NCI-H146 (cell line): ENCODE measurements around the gene CTSK.
"Not testable (repeated sequence)": the region's sequence is repeated elsewhere in the genome, so short reads cannot be mapped to it uniquely, and the experiment has no call there.

Source experiments
- DNase-seq: peaks from one replicate; lab custom pipeline; 2025; lab: John Stamatoyannopoulos, UW

Gene CTSK

GRCh38 chr1:150805899-150806298 is 2.2 kb downstream of the CTSK start:
- no peak for DNase-seq

GRCh38 chr1:150804671-150805070 is 3.4 kb downstream of the CTSK start:
- DNase-seq = no peak

- DNase-seq = peak; percentile 20
Measured at GRCh38 chr1:150799089-150799488, 9.0 kb downstream of the CTSK start.

- peak; percentile 99 for DNase-seq
Measured at GRCh38 chr1:150798525-150798924, 9.5 kb downstream of the CTSK start.

GRCh38 chr1:150796374-150796773 is 11.7 kb downstream of the CTSK start:
- DNase-seq = no peak

GRCh38 chr1:150793778-150794177 is 14.3 kb downstream of the CTSK start:
- DNase-seq = not testable (repeated sequence)

- no peak for DNase-seq
Measured at GRCh38 chr1:150793221-150793620, 14.8 kb downstream of the CTSK start.

GRCh38 chr1:150791585-150791984 is 16.5 kb downstream of the CTSK start:
- DNase-seq = no peak

GRCh38 chr1:150789396-150789795 is 18.7 kb downstream of the CTSK start:
- no peak for DNase-seq

- no peak for DNase-seq
Measured at GRCh38 chr1:150788946-150789345, 19.1 kb downstream of the CTSK start.

- DNase-seq = no peak
Measured at GRCh38 chr1:150787455-150787854, 20.6 kb downstream of the CTSK start.

GRCh38 chr1:150780510-150780909 is 27.6 kb downstream of the CTSK start:
- no peak for DNase-seq

GRCh38 chr1:150778409-150778808 is 29.7 kb downstream of the CTSK start:
- no peak for DNase-seq

- DNase-seq = no peak
Measured at GRCh38 chr1:150777544-150777943, 30.5 kb downstream of the CTSK start.

GRCh38 chr1:150775931-150776505 is 32.0 kb downstream of the CTSK start:
- not testable (repeated sequence) for DNase-seq

GRCh38 chr1:150775276-150775675 is 32.8 kb downstream of the CTSK start:
- no peak for DNase-seq

GRCh38 chr1:150772326-150772725 is 35.7 kb downstream of the CTSK start:
- DNase-seq = no peak

GRCh38 chr1:150767704-150768103 is 40.4 kb downstream of the CTSK start:
- DNase-seq = not testable (repeated sequence)

GRCh38 chr1:150765977-150766301 is 42.1 kb downstream of the CTSK start:
- not testable (repeated sequence) for DNase-seq

GRCh38 chr1:150765296-150765976 is 42.6 kb downstream of the CTSK start, which contains the start of gene CTSS:
TSS of gene CTSS (minus strand) at chr1:150765778. CDS start at chr1:150764763, 1,015 bp downstream.
- no peak for DNase-seq

- DNase-seq = no peak
Measured at GRCh38 chr1:150764617-150765101, 43.4 kb downstream of the CTSK start.

- no peak for DNase-seq
Measured at GRCh38 chr1:150763018-150763417, 45.0 kb downstream of the CTSK start.

- no peak for DNase-seq
Measured at GRCh38 chr1:150762552-150762951, 45.5 kb downstream of the CTSK start.

- no peak for DNase-seq
Measured at GRCh38 chr1:150761801-150762200, 46.3 kb downstream of the CTSK start.
